Measurements from ENCODE around the gene FAM171A1. TPM values are rescaled to one million over a fixed set of nuclear protein-coding genes. Genes with fewer than 3 reads are reported as not detected.

FAM171A1 gene
- total RNA-seq, 1 donor from 2014 or later, result 51.9 TPM

GRCh38 chr10:15347150-15347549 lies 23.9 kb downstream of the FAM171A1 start:
- Histone ChIP-seq H3K9me3 (ENCODE audit: insufficient read depth, low read depth, low read length) (no peaks in the 10 kb centered on the region), H3K27ac (ENCODE audit: low read depth, low read length) (no peak overlapping the region), H3K4me1 (ENCODE audit: insufficient read depth, low read length) (peaks cover 14% of the 10 kb centered on the region), H3K36me3 (ENCODE audit: insufficient read depth, low read length) (no peaks in the 10 kb centered on the region), H3K27me3 (ENCODE audit: insufficient read depth, low read length) (no peaks in the 10 kb centered on the region), H3K4me3 (ENCODE audit: insufficient read depth, low read depth, low read length) (no peak overlapping the region), H3K9ac (ENCODE audit: low read length) (no peak overlapping the region), H2AFZ (ENCODE audit: low read depth, low read length) (no peak overlapping the region), H3K4me2 (ENCODE audit: low read length) (no peak overlapping the region), H3K79me2 (ENCODE audit: insufficient read depth, low read length) (peaks cover 92% of the 10 kb centered on the region), H4K20me1 (ENCODE audit: insufficient read depth, low read length) (peaks cover 64% of the 10 kb centered on the region)
- Mint-ChIP-seq H3K4me1 (ENCODE audit: low read depth, unreplicated experiment) (peaks cover 13% of the 10 kb centered on the region), H3K36me3 (ENCODE audit: low read depth, unreplicated experiment) (peaks cover 5% of the 10 kb centered on the region), H3K4me3 (ENCODE audit: unreplicated experiment) (no peak overlapping the region), H3K9me3 (ENCODE audit: unreplicated experiment) (no peaks in the 10 kb centered on the region), H3K27me3 (ENCODE audit: low read depth, unreplicated experiment) (no peaks in the 10 kb centered on the region), H3K27ac (ENCODE audit: unreplicated experiment) (no peak overlapping the region)
- DNase-seq (ENCODE audit: low read depth) (no peak), FAIRE-seq (no peak)
- no peak for TF ChIP-seq CTCF (IDR thresholded peaks at IDR 0.05; ENCODE audit: insufficient read depth, low read depth, low read length)
- TF ChIP-seq EZH2 (IDR thresholded peaks at IDR 0.05; ENCODE audit: insufficient read depth, low read length), result no peak

GRCh38 chr10:15346440-15347141 lies 24.5 kb downstream of the FAM171A1 start:
- TF ChIP-seq CTCF (IDR thresholded peaks at IDR 0.05; ENCODE audit: insufficient read depth, low read depth, low read length) (no peak), EZH2 (IDR thresholded peaks at IDR 0.05; ENCODE audit: insufficient read depth, low read length) (no peak)
- peaks cover 5% of the 10 kb centered on the region for H3K36me3 Mint-ChIP-seq (ENCODE audit: low read depth, unreplicated experiment)
- Histone ChIP-seq H3K4me3 (ENCODE audit: insufficient read depth, low read depth, low read length) (no peak overlapping the region), H4K20me1 (ENCODE audit: insufficient read depth, low read length) (peaks cover 67% of the 10 kb centered on the region), H3K27me3 (ENCODE audit: insufficient read depth, low read length) (no peaks in the 10 kb centered on the region), H3K27ac (ENCODE audit: low read depth, low read length) (no peak overlapping the region), H3K4me2 (ENCODE audit: low read length) (peak overlapping the region; percentile 44), H3K4me1 (ENCODE audit: insufficient read depth, low read length) (peaks cover 14% of the 10 kb centered on the region), H2AFZ (ENCODE audit: low read depth, low read length) (no peak overlapping the region), H3K9me3 (ENCODE audit: insufficient read depth, low read depth, low read length) (no peaks in the 10 kb centered on the region), H3K36me3 (ENCODE audit: insufficient read depth, low read length) (no peaks in the 10 kb centered on the region), H3K79me2 (ENCODE audit: insufficient read depth, low read length) (peaks cover 92% of the 10 kb centered on the region), H3K9ac (ENCODE audit: low read length) (no peak overlapping the region)
- H3K4me3 Mint-ChIP-seq (ENCODE audit: unreplicated experiment), result no peak overlapping the region
- peaks cover 13% of the 10 kb centered on the region for H3K4me1 Mint-ChIP-seq (ENCODE audit: low read depth, unreplicated experiment)
- FAIRE-seq (no peak), DNase-seq (ENCODE audit: low read depth) (peak; percentile 67)
- no peaks in the 10 kb centered on the region for H3K27me3 Mint-ChIP-seq (ENCODE audit: low read depth, unreplicated experiment)
- no peaks in the 10 kb centered on the region for H3K9me3 Mint-ChIP-seq (ENCODE audit: unreplicated experiment)
- H3K27ac Mint-ChIP-seq (ENCODE audit: unreplicated experiment), result no peak overlapping the region

- Histone ChIP-seq H3K9me3 (ENCODE audit: insufficient read depth, low read depth, low read length) (no peaks in the 10 kb centered on the region), H3K4me3 (ENCODE audit: insufficient read depth, low read depth, low read length) (no peak overlapping the region), H3K27me3 (ENCODE audit: insufficient read depth, low read length) (no peaks in the 10 kb centered on the region), H3K9ac (ENCODE audit: low read length) (peak overlapping the region; percentile 47), H3K4me2 (ENCODE audit: low read length) (peak overlapping the region; percentile 73), H2AFZ (ENCODE audit: low read depth, low read length) (no peak overlapping the region), H3K4me1 (ENCODE audit: insufficient read depth, low read length) (peaks cover 14% of the 10 kb centered on the region), H3K36me3 (ENCODE audit: insufficient read depth, low read length) (no peaks in the 10 kb centered on the region), H3K27ac (ENCODE audit: low read depth, low read length) (no peak overlapping the region), H3K79me2 (ENCODE audit: insufficient read depth, low read length) (peaks cover 91% of the 10 kb centered on the region), H4K20me1 (ENCODE audit: insufficient read depth, low read length) (peaks cover 68% of the 10 kb centered on the region)
- no peaks in the 10 kb centered on the region for H3K9me3 Mint-ChIP-seq (ENCODE audit: unreplicated experiment)
- H3K4me1 Mint-ChIP-seq (ENCODE audit: low read depth, unreplicated experiment), result peaks cover 9% of the 10 kb centered on the region
- no peak for FAIRE-seq
- TF ChIP-seq EZH2 (IDR thresholded peaks at IDR 0.05; ENCODE audit: insufficient read depth, low read length) (no peak), CTCF (IDR thresholded peaks at IDR 0.05; ENCODE audit: insufficient read depth, low read depth, low read length) (no peak)
- H3K27ac Mint-ChIP-seq (ENCODE audit: unreplicated experiment), result peak overlapping the region; percentile 56
- H3K36me3 Mint-ChIP-seq (ENCODE audit: low read depth, unreplicated experiment), result peaks cover 4% of the 10 kb centered on the region
- DNase-seq (ENCODE audit: low read depth), result no peak
- H3K4me3 Mint-ChIP-seq (ENCODE audit: unreplicated experiment), result no peak overlapping the region
- no peaks in the 10 kb centered on the region for H3K27me3 Mint-ChIP-seq (ENCODE audit: low read depth, unreplicated experiment)
Measured at GRCh38 chr10:15345450-15345849, 25.6 kb downstream of the FAM171A1 start.

Measured in astrocyte (in vitro differentiated cells and primary cell).